ENCODE measurements around the gene C2orf76.
"Not testable (repeated sequence)": the region's sequence is repeated elsewhere in the genome, so short reads cannot be mapped to it uniquely, and the experiment has no call there.

Gene C2orf76

GRCh38 chr2:119279666-119280065 lies 87.0 kb downstream of the C2orf76 start:
- no peak for TF ChIP-seq CTCF (IDR thresholded peaks at IDR 0.05; ENCODE audit: unreplicated experiment in 3 of 3)
- Mint-ChIP-seq H3K9me3 (no peaks in the 10 kb centered on the region), H3K4me1 (no peaks in the 10 kb centered on the region), H3K27me3 (ENCODE audit: low read depth) (no peaks in the 10 kb centered on the region), H3K36me3 (ENCODE audit: low read depth) (no peaks in the 10 kb centered on the region), H3K4me3 (no peak overlapping the region), H3K27ac (no peak overlapping the region)

GRCh38 chr2:119278946-119279345 lies 87.7 kb downstream of the C2orf76 start:
- no peaks in the 10 kb centered on the region for H3K36me3 Mint-ChIP-seq (ENCODE audit: low read depth)

GRCh38 chr2:119278385-119278784 lies 88.2 kb downstream of the C2orf76 start:
- not testable (repeated sequence) for H3K9me3 Mint-ChIP-seq; H3K27ac Mint-ChIP-seq; H3K27me3 Mint-ChIP-seq (ENCODE audit: low read depth); H3K4me3 Mint-ChIP-seq; H3K4me1 Mint-ChIP-seq; H3K36me3 Mint-ChIP-seq (ENCODE audit: low read depth)

More at GRCh38 chr2:119278946-119279345, 87.7 kb downstream of the C2orf76 start:
- Mint-ChIP-seq H3K4me1 (no peaks in the 10 kb centered on the region), H3K4me3 (no peak overlapping the region), H3K27me3 (ENCODE audit: low read depth) (no peaks in the 10 kb centered on the region), H3K27ac (no peak overlapping the region), H3K9me3 (no peaks in the 10 kb centered on the region)
- no peak for TF ChIP-seq CTCF (IDR thresholded peaks at IDR 0.05; ENCODE audit: unreplicated experiment in 3 of 3)

- Mint-ChIP-seq H3K4me3 (no peak overlapping the region), H3K4me1 (no peaks in the 10 kb centered on the region), H3K27me3 (ENCODE audit: low read depth) (no peaks in the 10 kb centered on the region), H3K9me3 (peaks cover 5% of the 10 kb centered on the region), H3K27ac (no peak overlapping the region), H3K36me3 (ENCODE audit: low read depth) (no peaks in the 10 kb centered on the region)
- no peak for TF ChIP-seq CTCF (IDR thresholded peaks at IDR 0.05; ENCODE audit: unreplicated experiment in 3 of 3)
These were observed 89.8 kb downstream of the C2orf76 start for GRCh38 chr2:119276864-119277263.

- Mint-ChIP-seq H3K27ac (no peak overlapping the region), H3K9me3 (peaks cover 12% of the 10 kb centered on the region), H3K27me3 (ENCODE audit: low read depth) (peaks cover 10% of the 10 kb centered on the region), H3K36me3 (ENCODE audit: low read depth) (no peaks in the 10 kb centered on the region), H3K4me1 (no peaks in the 10 kb centered on the region), H3K4me3 (no peak overlapping the region)
- TF ChIP-seq CTCF (IDR thresholded peaks at IDR 0.05; ENCODE audit: unreplicated experiment in 3 of 3), result no peak
These were observed 99.0 kb downstream of the C2orf76 start for GRCh38 chr2:119267604-119268003.

- Mint-ChIP-seq H3K9me3 (peaks cover 8% of the 10 kb centered on the region), H3K4me1 (peaks cover 5% of the 10 kb centered on the region), H3K36me3 (ENCODE audit: low read depth) (no peaks in the 10 kb centered on the region), H3K27ac (no peak overlapping the region), H3K27me3 (ENCODE audit: low read depth) (peaks cover 14% of the 10 kb centered on the region), H3K4me3 (no peak overlapping the region)
- TF ChIP-seq CTCF (IDR thresholded peaks at IDR 0.05; ENCODE audit: unreplicated experiment in 3 of 3), result no peak
These were observed 100.5 kb downstream of the C2orf76 start for GRCh38 chr2:119266091-119266589.
